ENCODE data around the gene SLC27A3.
A peak's percentile ranks its signal among the peaks of the same experiment; 100 is the strongest.

The SLC27A3 gene

GRCh38 chr1:153745417-153745816 is 29.8 kb upstream of the SLC27A3 start:
- Histone ChIP-seq H3K4me1 (ENCODE audit: control insufficient read depth, insufficient read depth, low read length) (peaks cover 54% of the 10 kb centered on the region), H3K27me3 (ENCODE audit: control insufficient read depth, insufficient read depth, low read length) (no peaks in the 10 kb centered on the region), H3K9me3 (ENCODE audit: control insufficient read depth, insufficient read depth, low read length) (no peaks in the 10 kb centered on the region), H3K36me3 (ENCODE audit: control insufficient read depth, insufficient read depth, low read length) (peaks cover 78% of the 10 kb centered on the region), H3K9ac (ENCODE audit: low read depth, low read length) (peak overlapping the region; percentile 30; the same call in 1 of the 2 replicates), H3K4me3 (ENCODE audit: low read depth, low read length) (peak overlapping the region; percentile 38; the same call in 1 of the 2 replicates), H3K27ac (ENCODE audit: low read depth, low read length) (peak overlapping the region; percentile 84)

GRCh38 chr1:153746174-153746573 is 29.0 kb upstream of the SLC27A3 start:
- H3K4me1 ChIP-seq (ENCODE audit: control insufficient read depth, insufficient read depth, low read length), result peaks cover 54% of the 10 kb centered on the region
- H3K4me3 ChIP-seq (ENCODE audit: low read depth, low read length), result no peak overlapping the region
- H3K27ac ChIP-seq (ENCODE audit: low read depth, low read length), result peak overlapping the region; percentile 83
- H3K27me3 ChIP-seq (ENCODE audit: control insufficient read depth, insufficient read depth, low read length), result no peaks in the 10 kb centered on the region
- H3K36me3 ChIP-seq (ENCODE audit: control insufficient read depth, insufficient read depth, low read length), result peaks cover 78% of the 10 kb centered on the region
- peak overlapping the region; percentile 30; the same call in 1 of the 2 replicates for H3K9ac ChIP-seq (ENCODE audit: low read depth, low read length)
- no peaks in the 10 kb centered on the region for H3K9me3 ChIP-seq (ENCODE audit: control insufficient read depth, insufficient read depth, low read length)

- Histone ChIP-seq H3K36me3 (ENCODE audit: control insufficient read depth, insufficient read depth, low read length) (peaks cover 71% of the 10 kb centered on the region), H3K9me3 (ENCODE audit: control insufficient read depth, insufficient read depth, low read length) (no peaks in the 10 kb centered on the region), H3K27ac (ENCODE audit: low read depth, low read length) (no peak overlapping the region), H3K4me1 (ENCODE audit: control insufficient read depth, insufficient read depth, low read length) (peaks cover 39% of the 10 kb centered on the region), H3K27me3 (ENCODE audit: control insufficient read depth, insufficient read depth, low read length) (no peaks in the 10 kb centered on the region), H3K4me3 (ENCODE audit: low read depth, low read length) (no peak overlapping the region), H3K9ac (ENCODE audit: low read depth, low read length) (no peak overlapping the region)
Measured at GRCh38 chr1:153748903-153749302, 26.3 kb upstream of the SLC27A3 start.

- Histone ChIP-seq H3K4me3 (ENCODE audit: low read depth, low read length) (no peak overlapping the region), H3K27ac (ENCODE audit: low read depth, low read length) (no peak overlapping the region), H3K9me3 (ENCODE audit: control insufficient read depth, insufficient read depth, low read length) (no peaks in the 10 kb centered on the region), H3K36me3 (ENCODE audit: control insufficient read depth, insufficient read depth, low read length) (peaks cover 71% of the 10 kb centered on the region), H3K27me3 (ENCODE audit: control insufficient read depth, insufficient read depth, low read length) (no peaks in the 10 kb centered on the region), H3K4me1 (ENCODE audit: control insufficient read depth, insufficient read depth, low read length) (peaks cover 33% of the 10 kb centered on the region), H3K9ac (ENCODE audit: low read depth, low read length) (no peak overlapping the region)
Measured at GRCh38 chr1:153749408-153750005, 25.7 kb upstream of the SLC27A3 start.

- Histone ChIP-seq H3K36me3 (ENCODE audit: control insufficient read depth, insufficient read depth, low read length) (peaks cover 77% of the 10 kb centered on the region), H3K27me3 (ENCODE audit: control insufficient read depth, insufficient read depth, low read length) (no peaks in the 10 kb centered on the region), H3K4me1 (ENCODE audit: control insufficient read depth, insufficient read depth, low read length) (peaks cover 25% of the 10 kb centered on the region), H3K9ac (ENCODE audit: low read depth, low read length) (no peak overlapping the region), H3K4me3 (ENCODE audit: low read depth, low read length) (no peak overlapping the region), H3K27ac (ENCODE audit: low read depth, low read length) (peak overlapping the region; percentile 11), H3K9me3 (ENCODE audit: control insufficient read depth, insufficient read depth, low read length) (no peaks in the 10 kb centered on the region)
Measured at GRCh38 chr1:153750026-153750995, 24.9 kb upstream of the SLC27A3 start.

GRCh38 chr1:153752072-153752471 is 23.1 kb upstream of the SLC27A3 start:
- peaks cover 87% of the 10 kb centered on the region for H3K36me3 ChIP-seq (ENCODE audit: control insufficient read depth, insufficient read depth, low read length)
- H3K9me3 ChIP-seq (ENCODE audit: control insufficient read depth, insufficient read depth, low read length), result no peaks in the 10 kb centered on the region
- H3K27ac ChIP-seq (ENCODE audit: low read depth, low read length), result no peak overlapping the region
- no peak overlapping the region for H3K4me3 ChIP-seq (ENCODE audit: low read depth, low read length)
- no peaks in the 10 kb centered on the region for H3K27me3 ChIP-seq (ENCODE audit: control insufficient read depth, insufficient read depth, low read length)
- peaks cover 10% of the 10 kb centered on the region for H3K4me1 ChIP-seq (ENCODE audit: control insufficient read depth, insufficient read depth, low read length)
- no peak overlapping the region for H3K9ac ChIP-seq (ENCODE audit: low read depth, low read length)

GRCh38 chr1:153752571-153753195 is 22.5 kb upstream of the SLC27A3 start:
- no peak overlapping the region for H3K4me3 ChIP-seq (ENCODE audit: low read depth, low read length)
- 0 out of 2 replicates have a peak, but pooled peaks cover 5% of the 10 kb centered on the region for H3K4me1 ChIP-seq (ENCODE audit: control insufficient read depth, insufficient read depth, low read length)
- H3K9me3 ChIP-seq (ENCODE audit: control insufficient read depth, insufficient read depth, low read length), result no peaks in the 10 kb centered on the region
- no peak overlapping the region for H3K27ac ChIP-seq (ENCODE audit: low read depth, low read length)
- peaks cover 87% of the 10 kb centered on the region for H3K36me3 ChIP-seq (ENCODE audit: control insufficient read depth, insufficient read depth, low read length)
- H3K9ac ChIP-seq (ENCODE audit: low read depth, low read length), result no peak overlapping the region
- no peaks in the 10 kb centered on the region for H3K27me3 ChIP-seq (ENCODE audit: control insufficient read depth, insufficient read depth, low read length)

- H3K27me3 ChIP-seq (ENCODE audit: control insufficient read depth, insufficient read depth, low read length), result no peaks in the 10 kb centered on the region
- no peak overlapping the region for H3K27ac ChIP-seq (ENCODE audit: low read depth, low read length)
- 0 out of 2 replicates have a peak, but pooled peaks cover 5% of the 10 kb centered on the region for H3K4me1 ChIP-seq (ENCODE audit: control insufficient read depth, insufficient read depth, low read length)
- H3K36me3 ChIP-seq (ENCODE audit: control insufficient read depth, insufficient read depth, low read length), result peaks cover 86% of the 10 kb centered on the region
- H3K9me3 ChIP-seq (ENCODE audit: control insufficient read depth, insufficient read depth, low read length), result no peaks in the 10 kb centered on the region
- no peak overlapping the region for H3K9ac ChIP-seq (ENCODE audit: low read depth, low read length)
- H3K4me3 ChIP-seq (ENCODE audit: low read depth, low read length), result no peak overlapping the region
Measured at GRCh38 chr1:153754266-153754665, 20.9 kb upstream of the SLC27A3 start.

- Histone ChIP-seq H3K27me3 (ENCODE audit: control insufficient read depth, insufficient read depth, low read length) (no peaks in the 10 kb centered on the region), H3K9me3 (ENCODE audit: control insufficient read depth, insufficient read depth, low read length) (no peaks in the 10 kb centered on the region), H3K36me3 (ENCODE audit: control insufficient read depth, insufficient read depth, low read length) (peaks cover 92% of the 10 kb centered on the region), H3K9ac (ENCODE audit: low read depth, low read length) (no peak overlapping the region), H3K4me3 (ENCODE audit: low read depth, low read length) (no peak overlapping the region), H3K27ac (ENCODE audit: low read depth, low read length) (no peak overlapping the region), H3K4me1 (ENCODE audit: control insufficient read depth, insufficient read depth, low read length) (no peaks in the 10 kb centered on the region)
Measured at GRCh38 chr1:153760440-153760839, 14.8 kb upstream of the SLC27A3 start.

- no peaks in the 10 kb centered on the region for H3K4me1 ChIP-seq (ENCODE audit: control insufficient read depth, insufficient read depth, low read length)
- no peaks in the 10 kb centered on the region for H3K27me3 ChIP-seq (ENCODE audit: control insufficient read depth, insufficient read depth, low read length)
- no peak overlapping the region for H3K27ac ChIP-seq (ENCODE audit: low read depth, low read length)
- no peak overlapping the region for H3K4me3 ChIP-seq (ENCODE audit: low read depth, low read length)
- H3K9ac ChIP-seq (ENCODE audit: low read depth, low read length), result no peak overlapping the region
- H3K36me3 ChIP-seq (ENCODE audit: control insufficient read depth, insufficient read depth, low read length), result peaks cover 88% of the 10 kb centered on the region
- H3K9me3 ChIP-seq (ENCODE audit: control insufficient read depth, insufficient read depth, low read length), result no peaks in the 10 kb centered on the region
Measured at GRCh38 chr1:153763365-153764225, 11.6 kb upstream of the SLC27A3 start.

All from HUES48 (cell line).